VCaP (cell line): ENCODE data around the gene ME2.
"Not testable (repeated sequence)": the region's sequence is repeated elsewhere in the genome, so short reads cannot be mapped to it uniquely, and the experiment has no call there.

Experiments used
- H3K27ac ChIP-seq: fragments of 450-650 bp; 2 replicates; pipeline ENCODE4 v1.5.1; 2017
- CTCF ChIP-seq: fragments of 450-650 bp; conservative IDR thresholded peaks from 2 replicates; pipeline ENCODE4 v1.5.1; 2017; ENCODE audit warnings: mild to moderate bottlenecking, moderate library complexity

ME2 gene

GRCh38 chr18:50850307-50851065 is 28.4 kb upstream of the ME2 start:
- no peak overlapping the region for H3K27ac ChIP-seq
- no peak for TF ChIP-seq CTCF

- H3K27ac ChIP-seq = no peak overlapping the region
- TF ChIP-seq CTCF = no peak
These were observed 25.1 kb upstream of the ME2 start for GRCh38 chr18:50853863-50854271.

DNA sequence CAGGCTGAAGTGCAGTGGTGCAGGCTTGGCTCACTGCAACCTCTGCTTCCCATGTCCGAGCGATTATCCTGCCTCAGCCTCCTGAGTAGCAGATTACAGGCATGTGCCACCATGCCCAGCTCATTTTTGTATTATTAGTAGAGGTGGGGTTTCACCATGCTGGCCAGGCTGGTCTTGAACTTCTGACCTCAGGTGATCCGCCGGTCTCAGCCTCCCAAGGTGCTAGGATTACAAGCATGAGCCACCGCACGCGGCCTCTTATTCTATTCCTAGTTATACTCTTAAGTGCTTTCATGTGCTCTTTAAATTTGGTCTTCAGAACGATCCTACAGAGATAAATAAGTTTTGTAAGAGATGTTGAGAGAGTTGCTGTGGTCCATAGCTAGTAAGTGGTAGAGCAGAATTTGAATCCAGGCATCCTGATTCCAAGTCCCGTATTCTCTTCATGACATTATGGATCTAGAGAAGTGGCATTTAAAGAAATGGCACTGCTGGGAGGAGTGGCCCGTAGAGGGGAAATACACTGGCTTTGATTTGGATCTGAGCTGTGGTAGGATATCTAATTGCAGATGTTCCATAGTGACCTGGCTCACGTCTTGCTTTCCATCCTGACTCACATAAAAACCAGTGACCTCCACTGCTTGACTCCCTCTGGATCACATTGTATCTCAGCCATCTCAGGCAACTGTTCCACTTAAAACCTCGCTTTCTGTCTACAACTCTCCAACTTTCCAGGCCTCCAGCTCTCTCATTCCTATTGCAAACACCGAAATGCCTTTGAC is 22.8 kb upstream of the ME2 start:
- no peak overlapping the region for H3K27ac ChIP-seq
- TF ChIP-seq CTCF = no peak

GRCh38 chr18:50857166-50857565 is 21.8 kb upstream of the ME2 start:
- H3K27ac ChIP-seq = not testable (repeated sequence)

- no peak for TF ChIP-seq CTCF
- no peak overlapping the region for H3K27ac ChIP-seq
These were observed 21.2 kb upstream of the ME2 start for GRCh38 chr18:50857694-50858093.

DNA sequence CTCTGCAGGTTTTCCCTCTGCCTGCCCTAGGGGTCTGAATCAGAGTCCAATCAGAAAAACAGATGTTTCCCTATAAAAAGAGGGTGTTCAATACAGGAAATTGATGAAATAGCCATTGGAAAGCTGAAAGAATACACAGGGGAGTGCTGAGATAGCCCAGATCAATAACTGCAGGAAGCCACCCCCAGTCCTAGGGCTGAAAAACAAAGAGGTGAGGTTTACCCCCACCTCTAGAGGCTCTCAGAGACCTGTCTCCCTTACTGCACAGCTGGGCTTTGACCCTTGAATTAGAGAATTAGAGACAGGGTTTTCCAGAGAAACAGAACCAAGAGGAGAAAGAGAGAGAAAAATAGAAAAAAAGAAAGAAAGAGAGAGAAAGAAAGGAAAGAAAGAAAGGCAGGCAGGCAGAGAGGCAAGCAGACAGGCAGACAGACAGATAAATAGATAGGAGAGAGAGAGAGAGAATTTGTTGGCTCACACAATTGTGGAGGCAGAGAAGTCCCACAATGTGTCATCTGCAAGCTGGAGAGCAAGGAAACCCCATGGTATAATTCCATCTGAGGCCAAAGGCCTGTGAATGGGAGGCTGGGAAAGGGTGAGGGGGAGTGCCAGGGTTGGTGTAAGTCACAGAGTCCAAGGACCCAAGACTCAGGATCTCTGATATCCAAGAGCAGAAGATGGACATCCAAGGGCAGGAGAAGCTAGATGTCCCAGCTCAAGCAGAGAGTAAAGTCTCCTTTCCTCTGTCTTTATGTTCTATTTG is 18.9 kb upstream of the ME2 start:
- no peak overlapping the region for H3K27ac ChIP-seq
- no peak for TF ChIP-seq CTCF

- H3K27ac ChIP-seq = no peak overlapping the region
- TF ChIP-seq CTCF = no peak
These were observed 17.3 kb upstream of the ME2 start for GRCh38 chr18:50861617-50862016.
